HS-27A (cell line): Measurements from ENCODE around the gene XPR1.
"Not testable (repeated sequence)": the region's sequence is repeated elsewhere in the genome, so short reads cannot be mapped to it uniquely, and the experiment has no call there.

Experiments used
- DNase-seq: peaks from one replicate; pipeline ENCODE4 v3.0.0-alpha.2; 2012; ENCODE audit warnings: low read depth, missing footprints

Gene XPR1

DNA sequence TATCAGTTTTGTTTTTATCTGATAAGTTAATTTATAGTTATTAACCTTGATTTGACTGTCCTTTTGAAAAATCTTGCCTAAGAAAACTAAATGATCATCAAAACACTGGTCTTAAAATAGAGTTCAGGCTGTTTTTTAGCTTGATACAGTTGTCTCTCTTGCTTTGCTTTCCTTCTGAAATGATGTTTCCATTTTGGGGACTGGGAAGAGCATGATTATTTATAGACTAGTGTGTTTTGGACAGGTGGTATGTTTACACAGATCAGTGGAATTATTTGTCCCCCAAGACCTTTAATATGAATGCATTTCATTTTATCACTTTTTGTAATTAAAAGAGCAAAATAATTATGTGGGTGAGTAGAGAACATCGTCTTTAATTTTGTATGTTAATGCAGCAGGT, 90.8 kb downstream of the XPR1 start:
- no peak for DNase-seq

GRCh38 chr1:180724055-180724454, 92.2 kb downstream of the XPR1 start:
- no peak for DNase-seq

DNA sequence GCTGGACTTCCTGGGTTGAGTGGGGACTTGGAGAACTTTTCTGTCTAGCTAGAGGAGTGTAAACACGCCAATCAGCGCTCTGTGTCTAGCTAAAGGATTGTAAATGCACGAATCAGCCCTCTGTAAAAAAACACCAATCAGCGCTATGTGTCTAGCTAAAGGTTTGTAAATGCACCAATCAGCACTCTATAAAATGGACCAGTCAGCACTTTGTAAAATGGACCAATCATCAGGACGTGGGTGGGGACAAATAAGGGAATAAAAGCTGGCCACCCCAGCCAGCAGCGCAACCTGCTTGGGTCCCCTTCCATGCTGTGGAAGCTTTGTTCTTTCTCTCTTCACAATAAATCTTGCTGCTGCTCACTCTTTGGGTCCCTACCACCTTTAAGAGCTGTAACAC, 94.2 kb downstream of the XPR1 start:
- not testable (repeated sequence) for DNase-seq

DNA sequence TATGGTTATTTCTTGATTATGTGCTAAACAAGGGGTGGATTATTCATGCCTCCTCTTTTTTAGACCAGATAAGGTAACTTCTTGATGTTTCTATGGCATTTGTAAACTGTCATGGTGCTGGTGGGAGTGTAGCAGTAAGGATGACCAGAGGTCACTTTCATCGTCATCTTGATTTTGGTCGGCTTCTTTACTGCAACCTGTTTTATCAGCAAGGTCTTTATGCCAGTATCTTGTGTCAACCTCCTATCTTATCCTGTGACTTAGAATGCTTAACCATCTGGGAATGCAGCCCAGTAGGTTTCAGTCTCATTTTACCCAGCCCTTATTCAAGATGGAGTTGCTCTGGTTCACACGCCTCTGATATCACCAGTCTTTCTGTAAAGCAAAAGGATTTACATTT, 95.9 kb downstream of the XPR1 start:
- not testable (repeated sequence) for DNase-seq

DNA sequence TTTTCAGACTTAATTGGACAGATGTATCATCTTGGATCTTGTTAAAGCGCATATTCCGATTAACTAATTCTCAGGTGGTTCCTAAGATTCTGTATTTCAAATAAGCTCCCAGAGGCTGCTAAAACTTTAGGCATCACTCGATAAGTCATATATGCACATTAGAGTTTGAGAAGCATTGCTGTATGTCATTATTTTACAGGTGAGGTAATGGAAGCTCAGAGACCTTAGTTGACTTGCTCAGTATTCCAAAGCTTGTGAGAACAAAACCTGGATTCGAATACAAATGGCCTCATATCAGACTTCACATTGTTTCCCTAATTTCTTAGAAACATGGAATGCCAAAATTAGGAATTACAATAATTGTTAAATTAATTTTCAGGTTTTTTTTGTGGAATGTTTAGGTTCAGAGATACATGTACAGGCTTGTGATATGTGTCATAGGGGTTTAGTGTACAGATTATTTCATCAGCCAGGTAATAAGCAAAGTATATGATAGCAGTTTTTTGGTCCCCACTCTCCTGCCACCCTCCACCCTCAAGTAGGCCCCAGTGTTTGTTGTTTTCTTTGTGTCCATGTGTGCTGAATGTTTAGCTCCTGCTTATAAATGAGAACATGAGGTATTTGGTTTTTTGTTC, 96.8 kb downstream of the XPR1 start:
- DNase-seq, result no peak

GRCh38 chr1:180731131-180731530, 99.3 kb downstream of the XPR1 start:
- no peak for DNase-seq

- DNase-seq, result no peak
Measured at GRCh38 chr1:180732866-180733265, 101.0 kb downstream of the XPR1 start.

DNA sequence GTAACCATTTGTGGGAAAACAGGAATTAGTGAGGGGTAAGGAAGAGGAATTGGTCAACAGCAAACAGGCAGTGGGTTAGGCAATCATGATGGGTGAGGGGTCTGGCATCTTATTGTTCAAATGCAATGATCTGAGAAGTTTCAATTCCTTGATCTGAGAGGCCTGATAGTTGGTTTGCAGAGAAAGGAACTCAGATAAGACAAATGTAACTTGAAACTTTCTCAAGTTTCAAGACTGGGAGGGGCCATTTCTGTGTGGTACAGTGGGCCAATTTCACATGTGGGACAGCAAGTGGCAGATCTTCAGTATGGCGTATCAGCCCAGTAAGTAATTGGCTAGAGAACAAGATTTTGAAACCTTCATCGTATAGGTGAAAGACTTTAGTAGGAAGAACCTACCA, 102.5 kb downstream of the XPR1 start:
- DNase-seq, result no peak

GRCh38 chr1:180742663-180743062, 110.8 kb downstream of the XPR1 start:
- no peak for DNase-seq

GRCh38 chr1:180743868-180744267, 112.0 kb downstream of the XPR1 start:
- DNase-seq, result no peak

GRCh38 chr1:180745098-180745497, 113.3 kb downstream of the XPR1 start:
- no peak for DNase-seq

- peak; percentile 20 for DNase-seq
Measured at GRCh38 chr1:180751921-180752320, 120.1 kb downstream of the XPR1 start.

DNA sequence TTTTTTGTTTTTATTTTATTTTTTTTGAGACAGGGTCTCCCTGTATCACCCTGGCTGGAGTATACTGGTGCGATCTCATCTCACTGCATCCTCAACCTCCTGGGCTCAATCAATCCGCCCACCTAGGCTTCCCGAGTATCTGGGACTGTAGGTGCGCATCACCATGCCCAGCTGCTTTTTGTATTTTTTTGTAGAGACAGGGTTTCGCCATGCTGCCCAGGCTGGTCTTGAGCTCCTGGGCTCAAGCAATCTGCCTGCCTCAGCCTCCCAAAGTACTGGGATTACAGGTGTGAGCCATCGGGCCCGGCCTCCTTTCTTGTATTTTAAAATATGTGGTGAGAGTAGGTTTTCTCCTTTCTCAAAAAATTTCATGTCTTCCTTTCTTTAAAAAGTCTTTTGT, 122.6 kb downstream of the XPR1 start:
- DNase-seq, result no peak

GRCh38 chr1:180757657-180758056, 125.8 kb downstream of the XPR1 start:
- no peak for DNase-seq

DNA sequence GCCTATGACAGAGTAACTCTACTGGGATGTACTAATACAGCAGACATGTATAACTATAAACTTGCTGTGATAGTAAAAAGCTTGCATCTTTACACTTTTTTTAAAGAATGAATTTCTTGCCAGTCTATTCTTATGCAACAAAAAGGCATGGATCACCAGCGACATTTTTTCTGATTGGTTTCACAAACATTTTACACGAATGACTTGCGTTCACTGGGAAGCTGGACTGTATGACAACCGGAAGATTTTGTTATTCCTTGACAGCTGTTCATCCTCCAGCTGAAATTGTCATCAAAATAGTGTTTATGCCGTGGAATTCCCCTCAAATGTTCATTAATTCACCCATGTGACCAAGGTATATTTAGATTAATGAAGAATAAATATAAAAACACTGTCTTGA, 131.0 kb downstream of the XPR1 start:
- no peak for DNase-seq

DNA sequence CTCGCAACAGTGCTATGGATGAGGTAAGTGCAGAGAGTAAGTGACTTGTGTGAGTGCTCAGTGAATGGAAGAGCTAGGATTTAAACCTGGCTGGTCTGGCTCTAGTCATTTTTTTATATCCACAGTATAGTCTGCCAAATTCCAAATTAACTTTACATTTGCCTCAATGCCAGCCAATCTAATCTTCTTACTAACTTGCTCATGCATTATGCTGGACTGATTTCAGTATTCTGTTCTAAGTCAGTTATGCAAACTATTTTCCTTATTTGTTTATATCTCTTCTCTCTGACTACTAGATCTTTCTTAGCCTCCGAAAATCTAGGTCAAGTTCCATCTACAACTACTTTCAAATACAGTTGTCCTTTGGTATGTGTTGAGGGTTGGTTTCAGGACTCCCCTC, 133.3 kb downstream of the XPR1 start:
- DNase-seq, result no peak

GRCh38 chr1:180769889-180770288, 138.1 kb downstream of the XPR1 start:
- DNase-seq, result no peak

DNA sequence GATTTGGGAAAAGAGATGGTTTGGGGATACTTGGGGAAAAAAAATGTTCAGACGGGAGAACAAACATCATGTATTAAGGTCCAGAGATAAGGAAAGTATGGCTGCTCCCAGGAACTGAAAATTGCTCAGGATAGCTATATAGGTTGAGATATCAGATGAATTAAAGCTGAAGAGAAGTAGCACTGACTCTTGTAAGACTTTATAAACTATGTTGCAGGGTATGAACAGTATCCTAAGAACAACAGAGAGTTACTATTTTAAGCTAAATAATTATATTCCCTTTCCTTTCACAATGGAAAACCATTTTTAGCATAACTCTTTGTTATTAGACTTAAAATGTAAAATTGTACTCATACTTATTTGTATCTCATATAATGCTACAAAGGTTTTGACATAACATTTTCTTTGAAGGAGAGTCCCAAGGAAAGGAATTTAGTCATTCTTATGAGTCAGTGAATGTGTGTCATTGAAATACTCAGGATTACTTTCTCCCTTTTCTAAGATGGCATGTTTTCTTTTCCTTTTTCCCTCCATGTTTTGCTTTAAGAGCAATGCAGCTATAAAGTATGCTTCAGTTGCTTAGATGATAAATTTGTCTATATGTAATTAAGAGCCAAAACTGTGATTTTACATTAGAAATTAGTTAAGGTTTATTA, 141.5 kb downstream of the XPR1 start:
- DNase-seq, result peak; percentile 35

- DNase-seq, result no peak
Measured at GRCh38 chr1:180775801-180776200, 144.0 kb downstream of the XPR1 start.

DNA sequence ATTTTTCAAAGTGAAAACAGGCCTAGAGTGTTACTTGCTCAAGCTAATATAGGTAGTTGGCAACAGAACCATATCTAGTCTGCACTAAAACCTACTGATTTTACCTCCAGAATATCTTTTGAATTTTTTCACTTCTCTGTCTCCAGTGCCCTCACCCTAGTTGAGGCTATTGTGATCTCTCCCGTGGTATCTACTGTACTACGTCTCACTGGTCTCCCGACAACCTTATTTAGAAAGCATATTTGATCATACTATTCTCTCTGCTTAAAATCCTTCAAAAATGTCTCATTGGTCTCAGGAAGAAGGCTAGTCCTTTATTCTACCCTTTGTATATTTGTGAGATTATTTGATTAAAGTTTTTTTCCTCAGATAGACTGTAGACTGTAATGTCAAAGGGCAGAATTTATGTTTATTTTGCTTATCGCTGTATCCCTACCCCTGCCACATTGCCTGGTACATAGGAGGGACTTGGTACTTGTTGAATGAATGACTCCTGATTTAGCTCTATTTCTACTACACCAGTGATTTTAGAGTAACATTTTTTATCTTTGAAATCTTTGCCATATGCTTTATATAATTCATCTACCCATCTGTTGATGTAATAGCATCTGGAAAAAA, 145.4 kb downstream of the XPR1 start:
- DNase-seq, result no peak

GRCh38 chr1:180778782-180779398, 147.1 kb downstream of the XPR1 start:
- no peak for DNase-seq

GRCh38 chr1:180779584-180779983, 147.8 kb downstream of the XPR1 start:
- DNase-seq, result no peak

GRCh38 chr1:180781718-180782117, 149.9 kb downstream of the XPR1 start:
- no peak for DNase-seq
